OCI-LY3 (cell line): ENCODE measurements around the gene HTRA1.

Experiments
- EZH2phosphoT487 ChIP-seq: fragments of 200-600 bp; shearing (Covaris generic); IDR thresholded peaks from 2 replicates; pipeline ENCODE4 v1.6.1; 2018; ENCODE audit warnings: antibody characterized with exemption, mixed run types, low read depth
- TF ChIP-seq, protein P1 (sequence below): fragments of 200-600, 300-600 bp; sonication (generic); IDR thresholded peaks from 2 replicates; pipeline ENCODE4 v1.5.1; 2014; ENCODE audit warnings: antibody characterized with exemption, low read length, low read depth

DNA sequence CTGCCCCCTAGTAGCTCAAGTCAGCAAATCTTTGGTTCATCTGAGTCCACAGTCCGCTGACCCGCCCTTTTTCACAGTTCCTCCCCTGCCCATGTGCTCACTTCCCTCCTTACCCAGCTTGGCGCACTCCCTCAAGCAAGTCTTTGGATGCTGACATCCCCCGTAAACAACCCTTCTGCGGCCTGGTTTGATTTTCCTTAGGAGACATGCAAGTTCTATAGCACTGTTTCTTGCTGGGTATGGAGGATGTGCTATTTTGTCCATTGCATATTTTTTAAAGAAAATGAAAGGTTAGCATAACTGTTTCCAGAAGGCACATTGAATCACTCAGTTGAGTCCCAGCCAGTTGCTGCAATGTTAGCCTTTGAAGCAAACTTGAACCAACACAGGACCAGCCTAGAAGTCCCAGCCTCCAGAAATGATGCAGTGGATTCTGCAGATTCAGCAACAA lies 38.2 kb downstream of the HTRA1 start:
- TF ChIP-seq, protein P1, sequence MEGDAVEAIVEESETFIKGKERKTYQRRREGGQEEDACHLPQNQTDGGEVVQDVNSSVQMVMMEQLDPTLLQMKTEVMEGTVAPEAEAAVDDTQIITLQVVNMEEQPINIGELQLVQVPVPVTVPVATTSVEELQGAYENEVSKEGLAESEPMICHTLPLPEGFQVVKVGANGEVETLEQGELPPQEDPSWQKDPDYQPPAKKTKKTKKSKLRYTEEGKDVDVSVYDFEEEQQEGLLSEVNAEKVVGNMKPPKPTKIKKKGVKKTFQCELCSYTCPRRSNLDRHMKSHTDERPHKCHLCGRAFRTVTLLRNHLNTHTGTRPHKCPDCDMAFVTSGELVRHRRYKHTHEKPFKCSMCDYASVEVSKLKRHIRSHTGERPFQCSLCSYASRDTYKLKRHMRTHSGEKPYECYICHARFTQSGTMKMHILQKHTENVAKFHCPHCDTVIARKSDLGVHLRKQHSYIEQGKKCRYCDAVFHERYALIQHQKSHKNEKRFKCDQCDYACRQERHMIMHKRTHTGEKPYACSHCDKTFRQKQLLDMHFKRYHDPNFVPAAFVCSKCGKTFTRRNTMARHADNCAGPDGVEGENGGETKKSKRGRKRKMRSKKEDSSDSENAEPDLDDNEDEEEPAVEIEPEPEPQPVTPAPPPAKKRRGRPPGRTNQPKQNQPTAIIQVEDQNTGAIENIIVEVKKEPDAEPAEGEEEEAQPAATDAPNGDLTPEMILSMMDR: no peak
- no peak for TF ChIP-seq EZH2phosphoT487
